Activated CD8-positive, alpha-beta memory T cell treated with anti-CD3 and anti-CD28 coated beads, Interleukin-2, amount 50 U/mL, for 1 hour (primary cell): ENCODE measurements around the gene PRODH2.
"Not testable (repeated sequence)": the region's sequence is repeated elsewhere in the genome, so short reads cannot be mapped to it uniquely, and the experiment has no call there.

Experiments used
- DNase-seq: peaks from one replicate; pipeline ENCODE4 v3.0.0-alpha.2; 2020; ENCODE audit errors: extremely low read depth

Gene PRODH2

DNA sequence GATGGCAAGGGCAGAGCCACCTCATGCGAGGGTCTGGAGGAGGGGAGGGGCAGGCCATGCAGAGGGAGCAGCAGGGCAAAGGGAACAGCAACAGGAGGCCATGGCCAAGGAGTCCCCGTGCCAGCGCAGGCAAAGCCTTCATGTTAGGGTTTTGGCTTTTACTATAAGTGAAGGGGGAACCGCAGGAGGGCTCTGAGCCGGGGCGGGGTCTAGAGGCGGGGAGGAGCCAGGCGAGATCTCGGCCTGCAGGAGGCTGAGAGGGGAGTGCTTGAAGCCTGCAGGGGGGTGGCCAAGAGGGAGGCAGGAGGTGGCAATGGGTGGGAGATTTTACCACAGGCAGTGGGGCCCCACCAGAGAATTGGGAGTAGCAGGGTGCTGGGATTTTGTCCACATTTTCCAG lies 31.0 kb downstream of the PRODH2 start:
- no peak for DNase-seq

- DNase-seq: no peak
These were observed 31.9 kb downstream of the PRODH2 start for GRCh38 chr19:35780717-35781116.

DNA sequence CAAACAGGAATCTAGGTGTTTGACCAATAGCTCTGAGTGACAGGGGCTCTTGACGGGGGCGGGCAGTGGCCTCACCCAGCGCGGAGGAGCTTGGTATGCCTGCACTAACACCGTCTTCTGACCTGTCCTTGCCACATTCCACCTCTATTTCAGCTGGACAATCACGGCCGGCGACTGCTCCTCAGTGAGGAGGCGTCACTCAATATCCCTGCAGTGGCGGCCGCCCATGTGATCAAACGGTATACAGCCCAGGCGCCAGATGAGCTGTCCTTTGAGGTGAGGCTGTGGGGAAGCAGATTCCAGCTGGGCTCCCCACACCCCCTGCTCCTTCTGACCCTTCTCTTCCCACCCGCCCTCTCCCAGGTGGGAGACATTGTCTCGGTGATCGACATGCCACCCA lies 32.6 kb downstream of the PRODH2 start:
- DNase-seq: no peak

- DNase-seq: no peak
These were observed 33.6 kb downstream of the PRODH2 start for GRCh38 chr19:35779033-35779432.

- no peak for DNase-seq
These were observed 34.7 kb downstream of the PRODH2 start for GRCh38 chr19:35777961-35778360.

GRCh38 chr19:35777086-35777841 lies 35.4 kb downstream of the PRODH2 start:
- DNase-seq: no peak

GRCh38 chr19:35776102-35776788 lies 36.4 kb downstream of the PRODH2 start:
- DNase-seq: no peak

- peak; percentile 98 for DNase-seq
These were observed 37.1 kb downstream of the PRODH2 start, which contains the start of gene ARHGAP33 for GRCh38 chr19:35775298-35776101. Gene ARHGAP33, plus strand, starts transcription at chr19:35775564. Its CDS starts 95 bp downstream, at chr19:35775659.

DNA sequence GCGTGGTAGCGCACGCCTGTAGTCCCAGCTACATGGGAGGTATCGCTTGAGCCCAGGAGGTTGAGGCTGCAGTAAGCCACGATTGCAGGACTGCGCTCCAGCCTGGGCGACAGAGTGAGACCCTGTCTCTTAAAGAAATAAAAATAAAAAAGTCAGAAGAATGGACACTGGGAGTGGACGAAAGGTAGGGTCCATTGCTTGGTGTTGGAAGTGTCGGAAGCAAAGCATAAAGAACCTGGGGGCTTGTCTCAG lies 37.7 kb downstream of the PRODH2 start:
- no peak for DNase-seq

DNA sequence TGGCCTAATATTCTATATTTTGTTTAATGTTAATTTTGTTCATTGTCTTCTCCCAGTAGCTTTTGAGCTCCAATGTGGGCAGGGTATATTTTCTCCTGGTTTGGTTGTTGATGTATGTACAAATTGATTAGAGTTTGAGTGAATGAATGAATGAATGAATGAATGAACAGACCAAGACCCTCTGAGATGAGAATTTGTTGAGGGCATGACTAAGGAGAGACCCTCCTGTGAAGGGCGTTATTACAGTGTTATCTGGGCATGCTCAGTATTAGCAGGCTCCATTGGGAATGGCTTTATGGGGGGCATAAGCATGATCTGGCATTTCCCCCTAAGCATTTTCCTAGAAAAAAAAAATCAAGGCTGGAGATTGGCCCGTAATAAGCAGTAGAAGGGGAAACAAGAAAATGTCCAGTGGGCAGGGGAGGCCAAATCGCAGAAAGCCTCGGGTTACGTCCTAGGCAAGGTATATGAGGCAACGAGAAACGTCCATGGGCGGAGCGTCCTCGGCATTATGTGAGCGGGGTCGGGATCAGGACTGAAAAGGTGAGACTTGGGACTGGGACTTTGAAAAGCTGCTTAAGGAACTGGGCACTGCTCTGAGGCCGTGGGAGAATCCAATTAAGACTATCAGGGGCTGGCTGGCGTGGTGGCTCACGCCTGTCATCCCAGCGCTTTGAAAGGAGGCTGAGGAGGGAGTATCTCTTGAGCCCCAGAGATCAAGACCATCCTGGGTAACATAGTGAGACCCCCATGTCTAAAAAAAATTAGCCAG lies 38.2 kb downstream of the PRODH2 start:
- no peak for DNase-seq

DNA sequence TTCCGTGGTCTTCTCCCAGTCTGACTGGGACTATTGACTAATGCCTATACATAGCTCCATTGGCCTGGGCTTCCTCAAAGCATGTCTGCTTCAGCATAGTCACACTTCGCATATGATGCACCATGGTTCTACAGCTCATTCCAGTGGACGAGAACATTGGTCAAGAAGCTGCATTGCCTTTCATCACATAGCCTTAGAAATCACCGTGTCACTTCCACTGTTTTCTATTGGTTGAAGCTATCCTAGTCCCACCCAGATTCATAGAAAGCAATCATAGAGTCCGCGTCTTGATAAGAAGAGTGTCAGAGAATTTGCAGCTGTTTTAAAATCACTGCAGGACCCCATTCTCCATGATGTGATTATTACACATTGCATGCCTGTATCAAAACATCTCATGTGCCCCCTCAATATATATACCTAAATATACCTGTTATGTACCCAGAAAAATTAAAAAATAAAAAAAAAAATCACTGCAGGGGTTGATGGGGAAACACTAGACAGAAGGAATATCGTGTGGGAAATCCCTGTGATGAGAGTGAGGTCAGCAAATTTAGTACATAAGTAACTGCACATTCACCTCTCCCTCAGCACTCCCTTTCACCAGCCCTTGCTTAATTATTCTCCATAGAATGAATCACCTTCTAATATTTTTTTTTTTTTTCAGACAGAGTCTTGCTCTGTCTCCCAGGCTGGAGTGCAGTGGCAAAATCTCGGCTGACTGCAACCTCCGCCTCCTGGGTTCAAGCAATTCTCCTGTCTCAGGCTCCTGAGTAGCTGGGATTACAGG lies 39.4 kb downstream of the PRODH2 start:
- DNase-seq: no peak

GRCh38 chr19:35772362-35772761 lies 40.3 kb downstream of the PRODH2 start:
- not testable (repeated sequence) for DNase-seq

DNA sequence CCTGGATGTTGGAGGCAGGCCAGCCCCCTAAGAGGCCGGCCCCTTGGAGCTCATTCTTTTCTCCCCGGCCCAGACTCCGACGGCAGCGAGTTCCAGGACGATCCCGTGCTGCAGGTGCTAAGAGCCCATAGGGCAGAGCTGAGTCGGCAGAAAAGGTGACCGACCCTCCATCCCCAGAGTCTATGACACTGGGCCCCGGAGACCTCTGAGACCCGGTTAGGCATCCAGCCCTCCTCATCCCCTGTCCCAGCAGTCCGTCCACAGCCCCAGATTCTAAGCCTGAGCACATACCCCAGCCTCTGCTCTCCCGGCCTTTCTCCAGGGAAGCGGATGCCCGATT lies 44.6 kb downstream of the PRODH2 start:
- no peak for DNase-seq

GRCh38 chr19:35767288-35768081 lies 45.2 kb downstream of the PRODH2 start:
- DNase-seq: no peak

DNA sequence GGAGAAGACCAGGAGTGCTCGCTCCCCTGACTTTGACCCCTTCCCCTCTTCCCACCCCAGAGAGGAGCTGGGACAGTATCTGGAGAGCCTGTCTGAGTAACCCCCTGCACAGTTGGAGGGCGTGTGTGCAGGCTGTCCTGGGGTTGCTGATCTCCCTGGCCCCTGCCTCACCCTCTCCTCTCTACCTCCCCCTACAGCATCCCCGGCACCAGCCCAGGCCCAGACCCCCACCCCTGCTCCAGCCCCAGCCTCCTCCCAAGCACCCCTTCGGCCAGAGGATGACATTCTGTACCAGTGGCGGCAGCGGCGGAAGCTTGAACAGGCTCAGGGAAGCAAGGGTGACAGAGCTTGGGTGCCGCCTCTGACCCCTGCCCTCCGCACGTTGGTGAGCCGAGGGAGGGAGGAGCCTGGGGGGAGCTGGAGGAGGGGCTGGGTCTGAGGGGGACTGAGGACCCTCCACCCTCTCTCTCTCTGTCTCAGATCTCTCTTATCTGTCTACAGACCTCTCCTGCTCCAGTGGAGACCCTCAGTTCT lies 46.0 kb downstream of the PRODH2 start:
- no peak for DNase-seq

DNA sequence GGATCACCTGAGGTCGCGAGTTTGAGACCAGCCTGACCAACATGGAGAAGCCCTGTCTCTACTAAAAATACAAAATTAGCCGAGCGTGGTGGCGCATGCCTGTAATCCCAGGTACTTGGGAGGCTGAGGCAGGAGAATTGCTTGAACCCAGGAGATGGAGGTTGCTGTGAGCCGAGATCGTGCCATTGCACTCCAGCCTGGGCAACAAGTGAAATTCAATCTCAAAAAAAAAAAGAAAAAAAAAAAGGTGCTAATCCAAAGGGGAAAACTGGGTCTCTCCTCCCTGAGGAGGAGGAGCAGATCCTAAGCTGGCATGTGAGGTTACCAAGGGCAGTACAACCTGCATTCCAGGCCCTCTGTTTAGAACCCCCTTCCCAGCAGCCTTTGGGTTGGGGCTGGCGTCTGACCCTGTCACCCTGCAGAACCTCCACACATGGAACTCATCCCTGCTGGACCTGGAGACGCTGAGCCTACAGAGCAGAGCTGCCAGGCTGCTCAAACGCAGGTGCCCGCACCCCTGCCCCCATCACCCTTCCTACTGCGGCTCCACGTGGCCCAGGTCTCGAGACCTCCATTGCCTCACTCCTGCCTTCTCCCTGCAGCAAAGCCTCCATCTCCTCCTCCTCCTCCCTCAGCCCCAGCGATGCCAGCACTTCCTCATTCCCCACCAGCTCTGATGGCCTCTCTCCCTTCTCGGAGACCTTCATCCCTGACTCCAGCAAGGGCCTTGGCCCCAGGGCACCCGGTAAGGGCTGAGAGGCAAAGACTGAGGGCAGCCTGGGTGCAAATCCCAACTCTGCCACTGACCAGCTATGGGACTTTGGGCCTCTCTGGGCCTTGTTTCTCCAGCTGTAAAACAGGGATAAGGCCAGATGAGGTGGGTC lies 48.0 kb downstream of the PRODH2 start:
- no peak for DNase-seq

DNA sequence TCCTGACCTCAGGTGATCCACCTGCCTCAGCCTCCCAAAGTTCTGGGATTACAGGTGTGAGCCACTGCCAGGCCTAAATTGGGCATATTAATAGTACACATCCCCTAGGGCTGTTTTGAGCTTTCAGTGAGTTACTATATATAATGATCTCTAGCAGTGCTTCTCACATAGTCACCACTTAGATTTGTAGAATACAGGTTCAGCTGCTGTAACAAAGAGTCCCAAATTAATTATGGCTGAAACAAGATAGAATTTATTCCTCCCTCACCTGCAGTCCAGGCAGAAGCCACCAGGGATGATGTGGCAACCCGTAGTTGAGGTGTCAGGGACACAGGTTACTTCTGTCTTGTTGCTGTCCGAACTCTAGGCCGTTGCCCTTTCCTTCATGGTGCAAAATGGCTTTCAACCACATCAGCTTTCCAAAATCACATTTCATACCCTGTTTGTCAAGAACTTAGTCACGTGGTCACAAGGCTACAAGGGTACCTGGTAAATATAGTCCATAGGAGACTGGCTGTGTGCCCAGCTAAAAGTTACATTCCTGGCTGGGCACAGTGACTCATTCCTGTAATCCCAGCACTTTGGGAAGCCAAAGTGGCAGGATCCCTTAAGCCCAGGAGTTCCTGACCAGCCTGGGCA lies 51.8 kb downstream of the PRODH2 start:
- DNase-seq: no peak

DNA sequence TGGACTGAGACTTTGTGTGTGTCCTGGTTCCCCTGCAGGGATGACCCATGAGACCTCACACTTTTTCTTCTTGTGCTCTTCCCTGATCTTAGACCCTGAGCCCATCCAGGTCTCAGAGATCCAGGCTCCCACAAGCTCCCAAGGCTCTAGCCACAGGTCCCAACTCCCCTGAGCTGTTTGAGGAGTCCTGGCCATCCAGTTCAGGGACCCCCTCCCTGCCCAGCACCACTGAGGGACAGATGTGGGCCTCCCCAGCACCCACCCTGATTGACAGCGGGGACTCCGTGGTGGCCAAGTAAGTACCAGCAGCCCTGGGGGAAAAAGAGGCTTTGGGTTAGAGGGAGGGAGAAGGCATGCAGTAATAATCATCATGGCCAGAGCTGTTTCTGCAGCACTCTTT lies 52.9 kb downstream of the PRODH2 start:
- no peak for DNase-seq
